ENCODE data around the gene EN1. TPM values are rescaled to one million over a fixed set of nuclear protein-coding genes. Genes with fewer than 3 reads are reported as not detected.

EN1 gene
- total and polyA plus RNA-seq, 2 donors (not counting 3 experiments of a cell fraction or from before 2014, with no cell fraction given): not detected

- no peak overlapping the region for H2AFZ ChIP-seq (ENCODE audit: low read depth, low read length)
- no peak overlapping the region for H3K9ac ChIP-seq (replicated peaks; ENCODE audit: extremely low read depth, insufficient read depth, low read length)
- CTCF ChIA-PET: no interaction called here
- POLR2A ChIA-PET: no interaction called here
- H3K27ac ChIP-seq (ENCODE audit: insufficient read depth, low read depth, low read length): no peak overlapping the region
- TF ChIP-seq JUN (IDR thresholded peaks at IDR 0.05; ENCODE audit: borderline replicate concordance, insufficient read depth, insufficient read length, low read depth): no peak
- no peak for TF ChIP-seq MAX (IDR thresholded peaks at IDR 0.05; ENCODE audit: insufficient read depth, insufficient read length)
- no peak for TF ChIP-seq GATA2 (IDR thresholded peaks at IDR 0.05; ENCODE audit: insufficient read depth, insufficient read length, low read depth, low read length)
- TF ChIP-seq FOS (IDR thresholded peaks at IDR 0.05; ENCODE audit: borderline replicate concordance, insufficient read depth, low read length): no peak
- TF ChIP-seq POLR2AphosphoS5 (IDR thresholded peaks at IDR 0.05; ENCODE audit: insufficient read depth, low read depth, low read length): no peak
- TF ChIP-seq CTCF (IDR thresholded peaks at IDR 0.05; ENCODE audit: extremely low read depth in 1 of 2, insufficient read depth in 1 of 2, low read depth in 1 of 2, low read length in 2 of 2): no peak
- no peak for TF ChIP-seq POLR2A (IDR thresholded peaks at IDR 0.05; ENCODE audit: low read depth, low read length)
- TF ChIP-seq MYC (IDR thresholded peaks at IDR 0.05; ENCODE audit: low read depth, low read length): no peak
- no peak for TF ChIP-seq EZH2 (IDR thresholded peaks at IDR 0.05; ENCODE audit: borderline replicate concordance, low read depth, low read length, severe bottlenecking)
- no peaks in the 10 kb centered on the region for H3K9me1 ChIP-seq (replicated peaks; ENCODE audit: control insufficient read depth, extremely low read depth, insufficient read depth, low read length)
- H3K4me2 ChIP-seq (ENCODE audit: insufficient read depth, low read length): no peak overlapping the region
- FAIRE-seq (no peak), DNase-seq (ENCODE audit: low read depth, low spot score) (no peak)
- intact Hi-C loops (cut with micrococcal nuclease): no loop called here
- no peaks in the 10 kb centered on the region for H3K36me3 ChIP-seq (ENCODE audit: control insufficient read depth in 2 of 2, extremely low read depth in 1 of 2, insufficient read depth in 2 of 2, low read length in 2 of 2)
- no peaks in the 10 kb centered on the region for H3K79me2 ChIP-seq (ENCODE audit: control insufficient read depth, insufficient read depth, low read length)
- no peaks in the 10 kb centered on the region for H3K4me1 ChIP-seq (ENCODE audit: control insufficient read depth, extremely low read depth, insufficient read depth, low read length)
- BruUV-seq (replicated peaks): no TSS peak
- no peaks in the 10 kb centered on the region for H3K9me3 ChIP-seq (replicated peaks; ENCODE audit: control insufficient read depth, insufficient read depth, low read length)
- H3K27me3 ChIP-seq (ENCODE audit: control insufficient read depth in 2 of 2, insufficient read depth in 2 of 2, low read length in 2 of 2): no peaks in the 10 kb centered on the region
- dilution Hi-C loops (cut with MboI; ENCODE audit: extremely low pct_ligation_motif_present, low sequenced_read_pairs): no loop called here
- H3K4me3 ChIP-seq (replicated peaks in 1 of 3; ENCODE audit: insufficient read depth in 1 of 3, low read depth in 1 of 3, low read length in 3 of 3): no peak overlapping the region
- no peaks in the 10 kb centered on the region for H4K20me1 ChIP-seq (replicated peaks; ENCODE audit: control insufficient read depth, extremely low read depth, insufficient read depth, low read length)
Observed at GRCh38 chr2:118800736-118801135, 46.7 kb downstream of the EN1 start.

Measured in endothelial cell of umbilical vein (primary cell).